Astrocyte (in vitro differentiated cells and primary cell): ENCODE data around the gene SF3A2.

Experiments
- EZH2 ChIP-seq: IDR thresholded peaks from 2 replicates; pipeline ENCODE4 v1.6.1; 2012; ENCODE audit warnings: mild to moderate bottlenecking, low read length, inconsistent platforms; ENCODE audit not compliant: insufficient read depth
- TF ChIP-seq, protein P1 (sequence below): IDR thresholded peaks from 2 replicates; pipeline ENCODE4 v1.5.1; 2011; ENCODE audit warnings: low read depth, mild to moderate bottlenecking, inconsistent platforms, low read length, moderate library complexity; ENCODE audit not compliant: insufficient read depth

DNA sequence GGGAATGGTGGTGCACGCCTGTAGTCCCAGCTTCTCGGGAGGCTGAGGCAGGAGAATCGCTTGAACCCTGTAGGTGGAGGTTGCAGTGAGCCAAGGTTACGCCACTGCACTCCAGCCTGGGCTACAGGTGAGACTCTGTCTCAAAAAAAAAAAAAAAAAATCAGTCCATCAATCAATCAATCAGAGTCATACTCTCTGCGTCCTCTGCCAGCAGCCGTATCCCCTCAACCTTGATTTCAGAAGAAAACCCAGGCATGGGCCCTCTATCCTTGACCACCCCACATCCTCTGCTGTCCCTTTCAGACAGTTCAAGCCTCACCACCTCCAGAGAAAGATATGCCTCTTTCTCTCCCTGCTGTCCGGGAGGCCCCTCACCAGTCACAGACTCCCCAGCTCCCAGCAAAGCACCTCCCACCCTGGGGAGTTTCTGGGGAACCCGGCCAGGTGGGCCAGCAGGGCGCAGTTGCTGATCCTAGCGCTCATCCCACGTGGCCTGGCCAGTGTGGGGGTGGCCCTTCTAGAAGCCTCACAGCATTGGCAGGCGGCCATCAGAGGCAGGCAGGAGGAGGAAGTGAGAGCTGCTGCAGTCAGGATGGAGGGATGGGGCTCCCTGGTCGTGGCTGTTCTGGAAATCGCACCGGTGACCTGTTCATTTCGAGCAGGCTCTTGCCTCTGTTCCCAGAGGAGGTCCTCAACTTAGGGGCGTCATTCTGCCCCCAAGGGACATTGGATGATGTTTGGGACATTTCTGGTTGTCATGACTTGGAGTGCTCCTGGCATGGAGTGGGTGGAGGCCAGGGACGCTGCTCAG lies 29.8 kb downstream of the SF3A2 start:
- TF ChIP-seq, protein P1, sequence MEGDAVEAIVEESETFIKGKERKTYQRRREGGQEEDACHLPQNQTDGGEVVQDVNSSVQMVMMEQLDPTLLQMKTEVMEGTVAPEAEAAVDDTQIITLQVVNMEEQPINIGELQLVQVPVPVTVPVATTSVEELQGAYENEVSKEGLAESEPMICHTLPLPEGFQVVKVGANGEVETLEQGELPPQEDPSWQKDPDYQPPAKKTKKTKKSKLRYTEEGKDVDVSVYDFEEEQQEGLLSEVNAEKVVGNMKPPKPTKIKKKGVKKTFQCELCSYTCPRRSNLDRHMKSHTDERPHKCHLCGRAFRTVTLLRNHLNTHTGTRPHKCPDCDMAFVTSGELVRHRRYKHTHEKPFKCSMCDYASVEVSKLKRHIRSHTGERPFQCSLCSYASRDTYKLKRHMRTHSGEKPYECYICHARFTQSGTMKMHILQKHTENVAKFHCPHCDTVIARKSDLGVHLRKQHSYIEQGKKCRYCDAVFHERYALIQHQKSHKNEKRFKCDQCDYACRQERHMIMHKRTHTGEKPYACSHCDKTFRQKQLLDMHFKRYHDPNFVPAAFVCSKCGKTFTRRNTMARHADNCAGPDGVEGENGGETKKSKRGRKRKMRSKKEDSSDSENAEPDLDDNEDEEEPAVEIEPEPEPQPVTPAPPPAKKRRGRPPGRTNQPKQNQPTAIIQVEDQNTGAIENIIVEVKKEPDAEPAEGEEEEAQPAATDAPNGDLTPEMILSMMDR: no peak
- no peak for TF ChIP-seq EZH2
